A673 (cell line): ENCODE results near the gene FMNL3. TPM values are rescaled to one million over a fixed set of nuclear protein-coding genes. Genes with fewer than 3 reads are reported as not detected.

Source experiments
- BruUV-seq: library from RNA; stranded (reverse); fragments of 400-500 nt; replicated peaks from 2 replicates; lab custom pipeline; 2021; lab: Mats Ljungman, UMichigan
- CTCF ChIA-PET: fragments of 300-600 bp; sonication (Branson Sonifier 250); formaldehyde crosslinking; loops from one replicate; lab custom pipeline; 2022; ENCODE audit warnings: antibody characterized with exemption; lab: Charles Lee
- POLR2A ChIA-PET: fragments of 300-600 bp; sonication (Branson Sonifier 250); formaldehyde crosslinking; loops from one replicate; lab custom pipeline; 2022; ENCODE audit warnings: antibody characterized with exemption; ENCODE audit not compliant: low non-redundant PET; lab: Charles Lee
- DNase-seq: peaks from one replicate; pipeline ENCODE4 v3.0.0-alpha.2; 2015; ENCODE audit warnings: low spot score
- H3K27ac ChIP-seq: fragments of 200-600 bp; sonication (generic); 2 replicates; pipeline ENCODE4 v1.5.1; 2016; ENCODE audit warnings: mixed run types, low read depth, mild to moderate bottlenecking, mixed read lengths, antibody characterized with exemption, low read length; ENCODE audit not compliant: poor library complexity, severe bottlenecking
- H3K27me3 ChIP-seq: fragments of 200-600 bp; sonication (generic); replicated peaks from 2 replicates; pipeline ENCODE4 v1.6.1; 2017; ENCODE audit warnings: mixed run types, low read depth, mild to moderate bottlenecking, mixed read lengths, antibody characterized with exemption, low read length; ENCODE audit not compliant: insufficient read depth, poor library complexity
- H3K36me3 ChIP-seq: fragments of 200-600 bp; sonication (generic); 2 replicates; pipeline ENCODE4 v1.6.1; 2016; ENCODE audit warnings: mixed run types, mild to moderate bottlenecking, mixed read lengths, antibody characterized with exemption, low read length; ENCODE audit not compliant: insufficient read depth, poor library complexity, severe bottlenecking
- H3K4me1 ChIP-seq: fragments of 200-600 bp; sonication (generic); 2 replicates; pipeline ENCODE4 v1.6.1; 2017; ENCODE audit warnings: mixed run types, mild to moderate bottlenecking, mixed read lengths, antibody characterized with exemption, low read length; ENCODE audit not compliant: insufficient read depth, poor library complexity, severe bottlenecking
- H3K4me3 ChIP-seq: fragments of 200-600 bp; sonication (generic); 2 replicates; pipeline ENCODE4 v1.5.1; 2016; ENCODE audit warnings: low read depth, mixed run types, mild to moderate bottlenecking, mixed read lengths, low read length; ENCODE audit not compliant: poor library complexity, severe bottlenecking
- H3K9me3 ChIP-seq: fragments of 200-600 bp; sonication (generic); 2 replicates; pipeline ENCODE4 v1.6.1; 2016; ENCODE audit warnings: mixed run types, low read depth, mild to moderate bottlenecking, mixed read lengths, antibody characterized with exemption, low read length; ENCODE audit not compliant: poor library complexity, severe bottlenecking
- CTCF ChIP-seq: fragments of 300-800, 200-600 bp; sonication (generic); conservative IDR thresholded peaks from 2 replicates; pipeline ENCODE4 v1.5.1; 2017; ENCODE audit warnings: low read depth, mild to moderate bottlenecking, antibody characterized with exemption, low read length, moderate library complexity, mixed read lengths
- EZH2 ChIP-seq: fragments of 200-600 bp; sonication (generic); IDR thresholded peaks from 2 replicates; pipeline ENCODE4 v1.6.1; 2017; ENCODE audit warnings: borderline replicate concordance, low read depth, mild to moderate bottlenecking, mixed read lengths, antibody characterized with exemption, low read length; ENCODE audit not compliant: poor library complexity, severe bottlenecking
- intact Hi-C: fragments of 100-400 bp; cut with micrococcal nuclease; formaldehyde crosslinking; loops from one replicate; pipeline ENCODE4 v1.10.0; 2022; ENCODE audit not compliant: unreplicated experiment
- total RNA-seq: library from RNA; stranded (reverse); gene quantifications from 2 replicates; pipeline ENCODE4 v1.2.3, GENCODE V29; 2021

Gene FMNL3
- total RNA-seq, 1 experiment from 2014 or later, result 22.0 TPM

GRCh38 chr12:49619286-49619685, 87.9 kb downstream of the FMNL3 start:
- POLR2A ChIA-PET, result interaction anchor here (0.6 kb wide), 1 partner anchor 184 kb away, joined by 4 read pairs; no protein-coding TSS in a partner anchor
- TF ChIP-seq CTCF, result no peak
- TF ChIP-seq EZH2, result no peak
- peaks cover 25% of the 10 kb centered on the region for H3K4me1 ChIP-seq
- CTCF ChIA-PET, result no interaction called here
- no peaks in the 10 kb centered on the region for H3K36me3 ChIP-seq
- DNase-seq, result no peak
- H3K27me3 ChIP-seq, result no peaks in the 10 kb centered on the region
- H3K4me3 ChIP-seq, result no peak overlapping the region
- no peak overlapping the region for H3K27ac ChIP-seq
- intact Hi-C loops, result no loop called here
- BruUV-seq, result no TSS peak
- H3K9me3 ChIP-seq, result no peaks in the 10 kb centered on the region

DNA sequence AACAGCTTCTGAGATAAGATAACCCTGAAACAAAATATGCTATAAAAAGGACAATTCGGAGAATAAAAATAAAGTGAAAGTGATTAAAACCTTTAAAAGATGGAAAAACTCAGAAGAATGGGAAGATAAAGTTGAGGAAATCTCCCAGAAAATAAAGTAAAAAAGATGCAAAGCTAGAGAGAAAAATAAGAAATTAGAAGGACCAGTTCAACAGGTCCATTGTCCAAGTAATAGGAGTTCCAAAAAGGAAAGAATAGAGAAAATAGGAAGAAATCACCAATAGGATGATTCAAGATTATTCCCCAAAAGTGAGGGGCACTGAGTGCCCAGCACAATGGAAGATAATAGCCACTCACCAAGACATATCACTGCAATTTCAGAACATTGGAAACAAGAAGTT, 88.6 kb downstream of the FMNL3 start:
- Histone ChIP-seq H3K4me3 (no peak overlapping the region), H3K27ac (no peak overlapping the region), H3K4me1 (peaks cover 25% of the 10 kb centered on the region), H3K36me3 (no peaks in the 10 kb centered on the region), H3K27me3 (no peaks in the 10 kb centered on the region), H3K9me3 (no peaks in the 10 kb centered on the region)
- no TSS peak for BruUV-seq
- intact Hi-C loops, result no loop called here
- ChIA-PET CTCF (no interaction called here), POLR2A (no interaction called here)
- no peak for TF ChIP-seq CTCF
- TF ChIP-seq EZH2, result no peak
- no peak for DNase-seq

DNA sequence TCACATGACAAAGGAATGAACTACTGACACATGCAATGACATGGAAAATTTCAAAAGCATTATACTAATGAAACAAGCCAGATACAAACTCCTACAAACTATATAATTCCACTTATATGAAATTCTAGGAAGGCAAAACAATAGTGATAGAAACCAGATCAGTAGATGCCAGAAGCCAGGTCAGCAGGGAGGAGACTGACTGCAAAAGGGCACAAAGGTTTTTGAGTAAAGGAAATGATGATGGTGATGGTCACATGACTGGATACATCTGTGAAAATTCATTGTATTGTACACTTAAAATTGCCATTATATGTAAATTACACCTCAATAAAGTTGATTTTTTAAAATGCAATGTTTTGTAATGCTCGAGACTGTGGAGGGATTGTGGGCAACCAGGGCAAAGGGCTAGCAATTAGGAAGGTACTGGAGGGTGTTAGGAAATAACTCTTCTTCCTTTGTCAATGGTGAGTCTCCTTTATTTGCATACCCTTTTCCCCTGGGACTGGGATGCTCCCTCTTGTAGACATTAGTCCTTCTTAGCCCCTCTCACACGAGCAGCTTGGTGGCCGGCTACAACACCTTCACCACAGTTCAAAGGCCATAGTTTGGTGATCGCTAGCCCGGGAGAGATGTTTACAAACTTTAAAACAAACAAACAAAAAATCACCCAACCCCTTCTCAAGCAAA, 90.5 kb downstream of the FMNL3 start:
- Histone ChIP-seq H3K4me1 (peaks cover 12% of the 10 kb centered on the region), H3K36me3 (no peaks in the 10 kb centered on the region), H3K27me3 (no peaks in the 10 kb centered on the region), H3K4me3 (no peak overlapping the region), H3K9me3 (no peaks in the 10 kb centered on the region), H3K27ac (no peak overlapping the region)
- BruUV-seq, result no TSS peak
- CTCF ChIA-PET, result no interaction called here
- TF ChIP-seq EZH2, result no peak
- no peak for TF ChIP-seq CTCF
- POLR2A ChIA-PET, result no interaction called here
- DNase-seq, result peak; percentile 28
- intact Hi-C loops, result no loop called here
